ENCODE results near the gene ALDH3B2.

Gene ALDH3B2

GRCh38 chr11:67613960-67614715 lies 60.3 kb downstream of the ALDH3B2 start:
- DNase-seq (ENCODE audit: low spot score): peak; percentile 65

DNA sequence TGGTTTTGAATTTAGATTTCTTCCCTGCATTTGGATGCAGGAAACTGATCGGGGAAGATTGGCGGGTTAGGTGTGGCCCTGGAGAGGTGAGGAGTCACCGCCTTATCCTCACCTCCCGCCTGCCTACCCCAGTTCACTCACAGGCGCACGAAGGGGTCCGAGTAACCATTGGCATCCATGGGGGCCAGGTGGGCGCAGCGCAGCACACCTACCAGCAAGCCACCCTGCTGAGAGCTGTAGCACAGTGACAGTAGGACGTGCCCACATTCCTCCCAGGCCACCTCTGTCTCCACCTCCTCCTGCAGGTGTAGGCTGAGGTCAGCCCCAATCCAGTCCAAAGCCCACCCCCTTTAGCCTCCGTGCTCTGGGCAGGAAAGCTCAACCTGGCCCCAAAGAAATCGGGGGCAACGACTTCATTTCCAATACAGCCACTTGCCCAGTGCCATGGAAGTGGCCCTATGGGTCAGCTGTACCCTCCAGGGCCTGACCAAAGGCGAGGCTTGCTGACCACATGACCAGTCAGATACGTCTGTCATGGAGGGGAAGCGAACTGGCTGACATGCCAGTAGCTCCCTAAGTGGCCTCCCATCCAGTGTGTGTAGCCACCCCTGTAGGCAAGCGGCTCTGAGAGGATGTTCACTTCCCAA lies 61.0 kb downstream of the ALDH3B2 start:
- no peak for DNase-seq (ENCODE audit: low spot score)

DNA sequence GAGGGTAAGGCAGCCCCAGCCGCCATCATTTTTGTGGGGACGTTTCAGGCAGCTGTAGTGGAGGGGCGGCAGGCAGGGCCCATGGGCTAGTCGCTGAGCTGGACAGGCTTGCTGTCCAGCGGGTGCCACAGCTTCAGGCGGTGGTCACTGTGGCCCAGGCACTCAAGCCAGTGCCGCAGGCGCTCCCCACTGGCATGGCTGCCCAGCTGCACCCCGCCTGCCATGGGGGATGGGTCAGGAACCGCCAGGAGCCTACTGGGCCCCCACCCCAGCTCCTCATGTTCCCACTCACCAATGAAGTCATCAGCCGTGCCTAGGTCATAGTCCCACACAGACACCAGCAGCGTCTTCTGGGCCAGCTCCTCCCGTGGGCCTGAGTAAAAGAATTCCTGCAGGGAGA lies 61.7 kb downstream of the ALDH3B2 start:
- DNase-seq (ENCODE audit: low spot score): no peak
